ENCODE measurements around the gene MYO1A. TPM values are rescaled to one million over a fixed set of nuclear protein-coding genes. Genes with fewer than 3 reads are reported as not detected.

MYO1A gene
- total RNA-seq, 3 donors from 2014 or later (not counting 1 experiment from before 2014, with no cell fraction given), result 1.1 TPM; not detected in 2

DNA sequence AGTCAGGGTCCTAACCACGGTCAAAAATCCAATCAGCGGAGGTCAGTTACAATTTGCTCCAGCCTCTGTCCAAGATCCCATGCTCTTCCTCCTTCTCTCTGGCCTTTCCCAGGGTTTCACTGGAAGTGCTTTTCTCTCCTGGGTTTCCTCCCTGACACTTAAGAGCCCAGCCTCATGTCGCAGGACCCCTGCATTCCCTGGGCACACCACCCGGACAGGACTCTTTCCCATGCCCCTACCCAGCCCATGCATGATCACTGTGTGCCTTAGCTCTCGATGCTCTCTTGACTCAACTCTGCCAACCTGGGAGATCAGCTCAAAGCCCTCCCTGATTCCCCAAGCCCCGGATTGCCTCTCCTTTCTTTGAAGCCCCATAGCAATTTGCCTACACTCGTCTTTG, 18.1 kb downstream of the MYO1A start:
- Histone ChIP-seq H3K27ac (ENCODE audit: low read length) (no peak overlapping the region), H3K4me3 (ENCODE audit: low read length) (no peak overlapping the region), H3K36me3 (ENCODE audit: control insufficient read depth, insufficient read depth, low read length) (no peaks in the 10 kb centered on the region), H3K27me3 (ENCODE audit: control insufficient read depth, insufficient read depth, low read length) (no peaks in the 10 kb centered on the region), H3K9me3 (ENCODE audit: control insufficient read depth, insufficient read depth, low read length) (no peaks in the 10 kb centered on the region), H3K4me1 (ENCODE audit: control insufficient read depth, insufficient read depth, low read length) (peaks cover 8% of the 10 kb centered on the region)
- no peak for DNase-seq
- H3K9me3 Mint-ChIP-seq, result no peaks in the 10 kb centered on the region
- H3K27me3 Mint-ChIP-seq (ENCODE audit: low read depth in 2 of 2), result peaks cover 0 to 9% of the 10 kb centered on the region in 2 donors
- H3K27ac Mint-ChIP-seq, result no peak overlapping the region
- H3K4me1 Mint-ChIP-seq, result peaks cover 8 to 20% of the 10 kb centered on the region in 2 donors
- TF ChIP-seq, protein P1, sequence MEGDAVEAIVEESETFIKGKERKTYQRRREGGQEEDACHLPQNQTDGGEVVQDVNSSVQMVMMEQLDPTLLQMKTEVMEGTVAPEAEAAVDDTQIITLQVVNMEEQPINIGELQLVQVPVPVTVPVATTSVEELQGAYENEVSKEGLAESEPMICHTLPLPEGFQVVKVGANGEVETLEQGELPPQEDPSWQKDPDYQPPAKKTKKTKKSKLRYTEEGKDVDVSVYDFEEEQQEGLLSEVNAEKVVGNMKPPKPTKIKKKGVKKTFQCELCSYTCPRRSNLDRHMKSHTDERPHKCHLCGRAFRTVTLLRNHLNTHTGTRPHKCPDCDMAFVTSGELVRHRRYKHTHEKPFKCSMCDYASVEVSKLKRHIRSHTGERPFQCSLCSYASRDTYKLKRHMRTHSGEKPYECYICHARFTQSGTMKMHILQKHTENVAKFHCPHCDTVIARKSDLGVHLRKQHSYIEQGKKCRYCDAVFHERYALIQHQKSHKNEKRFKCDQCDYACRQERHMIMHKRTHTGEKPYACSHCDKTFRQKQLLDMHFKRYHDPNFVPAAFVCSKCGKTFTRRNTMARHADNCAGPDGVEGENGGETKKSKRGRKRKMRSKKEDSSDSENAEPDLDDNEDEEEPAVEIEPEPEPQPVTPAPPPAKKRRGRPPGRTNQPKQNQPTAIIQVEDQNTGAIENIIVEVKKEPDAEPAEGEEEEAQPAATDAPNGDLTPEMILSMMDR (IDR thresholded peaks at IDR 0.05), result no peak
- H3K4me3 Mint-ChIP-seq, result no peak overlapping the region
- ATAC-seq, result no peak
- H3K36me3 Mint-ChIP-seq, result no peaks in the 10 kb centered on the region
- WGBS (ENCODE audit: insufficient coverage), result 87% methylated on average over 7 of the region's 7 CpGs
- intact Hi-C loops (cut with micrococcal nuclease), result no loop called here

DNA sequence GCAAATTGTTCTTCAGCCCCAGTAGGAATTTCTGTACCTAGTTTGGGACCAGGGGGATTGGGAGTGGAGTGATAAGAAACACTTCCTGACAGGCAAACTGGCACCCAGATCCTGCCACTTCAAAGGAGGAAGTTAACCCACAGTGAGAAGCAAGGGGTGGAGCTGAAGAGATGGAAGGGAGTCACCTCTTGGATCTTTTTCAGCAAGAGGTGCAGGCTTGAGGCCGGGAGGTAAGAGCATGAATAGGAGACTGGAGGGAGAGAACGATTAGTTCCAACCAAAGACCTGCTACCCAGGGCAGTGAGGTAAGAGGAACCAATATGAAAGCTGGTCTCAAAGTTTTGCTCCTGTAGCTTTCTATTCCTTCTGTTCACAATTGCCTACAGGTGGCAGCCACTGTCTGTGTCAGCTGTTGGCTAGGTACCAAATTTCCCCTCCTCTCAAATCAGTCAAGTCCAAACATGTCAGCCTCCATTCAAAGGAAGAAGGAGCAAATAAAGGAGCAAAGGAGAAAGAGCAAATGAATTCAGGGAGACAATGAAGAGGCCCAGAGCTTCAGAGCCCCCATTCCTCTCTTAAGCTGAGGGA, 18.7 kb downstream of the MYO1A start:
- intact Hi-C loops (cut with micrococcal nuclease), result no loop called here
- H3K9me3 Mint-ChIP-seq, result no peaks in the 10 kb centered on the region
- H3K4me3 Mint-ChIP-seq, result no peak overlapping the region
- peaks cover 4 to 13% of the 10 kb centered on the region in 2 donors for H3K27me3 Mint-ChIP-seq (ENCODE audit: low read depth in 2 of 2)
- Histone ChIP-seq H3K27me3 (ENCODE audit: control insufficient read depth, insufficient read depth, low read length) (no peaks in the 10 kb centered on the region), H3K27ac (ENCODE audit: low read length) (no peak overlapping the region), H3K9me3 (ENCODE audit: control insufficient read depth, insufficient read depth, low read length) (no peaks in the 10 kb centered on the region), H3K4me1 (ENCODE audit: control insufficient read depth, insufficient read depth, low read length) (peaks cover 8% of the 10 kb centered on the region), H3K4me3 (ENCODE audit: low read length) (no peak overlapping the region), H3K36me3 (ENCODE audit: control insufficient read depth, insufficient read depth, low read length) (no peaks in the 10 kb centered on the region)
- peak in 1 of 2 donors; percentile 56 for DNase-seq
- H3K27ac Mint-ChIP-seq, result no peak overlapping the region
- H3K4me1 Mint-ChIP-seq, result peaks cover 8 to 20% of the 10 kb centered on the region in 2 donors
- TF ChIP-seq, protein P1 (IDR thresholded peaks at IDR 0.05), result no peak
- ATAC-seq, result peak in 1 of 3 donors; percentile 35
- 3% methylated on average over 2 of the region's 2 CpGs for WGBS (ENCODE audit: insufficient coverage)
- no peaks in the 10 kb centered on the region for H3K36me3 Mint-ChIP-seq

DNA sequence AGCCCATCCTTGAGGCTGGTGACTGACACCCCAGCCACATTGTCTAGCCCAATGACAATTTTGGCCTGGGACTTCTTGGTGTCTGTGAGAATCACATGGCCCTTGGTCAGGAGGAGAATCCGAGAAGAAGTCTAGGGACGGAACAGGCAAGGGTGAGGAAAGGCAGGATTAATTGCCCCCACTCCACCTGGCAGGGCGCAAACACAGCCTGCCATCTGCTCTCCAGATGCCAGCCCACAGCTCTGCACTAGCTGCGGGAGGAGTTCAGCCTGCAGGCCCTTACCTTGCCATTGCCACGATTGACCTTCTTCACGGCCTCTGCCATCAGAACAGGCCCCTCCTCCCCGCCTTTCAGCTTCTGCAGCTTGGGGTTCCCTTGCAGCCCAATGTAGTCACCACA, 20.5 kb downstream of the MYO1A start:
- H3K4me3 Mint-ChIP-seq, result no peak overlapping the region
- TF ChIP-seq, protein P1 (IDR thresholded peaks at IDR 0.05), result no peak
- no peak overlapping the region for H3K4me3 ChIP-seq (ENCODE audit: low read length)
- H3K36me3 ChIP-seq (ENCODE audit: control insufficient read depth, insufficient read depth, low read length), result no peaks in the 10 kb centered on the region
- peaks cover 8 to 20% of the 10 kb centered on the region in 2 donors for H3K4me1 Mint-ChIP-seq
- WGBS (ENCODE audit: insufficient coverage), result 89% methylated on average over 7 of the region's 7 CpGs
- H3K36me3 Mint-ChIP-seq, result no peaks in the 10 kb centered on the region
- H3K4me1 ChIP-seq (ENCODE audit: control insufficient read depth, insufficient read depth, low read length), result peaks cover 8% of the 10 kb centered on the region
- no peaks in the 10 kb centered on the region for H3K9me3 Mint-ChIP-seq
- H3K27ac Mint-ChIP-seq, result no peak overlapping the region
- intact Hi-C loops (cut with micrococcal nuclease), result no loop called here
- no peak for DNase-seq
- no peaks in the 10 kb centered on the region for H3K27me3 ChIP-seq (ENCODE audit: control insufficient read depth, insufficient read depth, low read length)
- peaks cover 9 to 16% of the 10 kb centered on the region in 2 donors for H3K27me3 Mint-ChIP-seq (ENCODE audit: low read depth in 2 of 2)
- H3K9me3 ChIP-seq (ENCODE audit: control insufficient read depth, insufficient read depth, low read length), result no peaks in the 10 kb centered on the region
- H3K27ac ChIP-seq (ENCODE audit: low read length), result no peak overlapping the region
- no peak for ATAC-seq

DNA sequence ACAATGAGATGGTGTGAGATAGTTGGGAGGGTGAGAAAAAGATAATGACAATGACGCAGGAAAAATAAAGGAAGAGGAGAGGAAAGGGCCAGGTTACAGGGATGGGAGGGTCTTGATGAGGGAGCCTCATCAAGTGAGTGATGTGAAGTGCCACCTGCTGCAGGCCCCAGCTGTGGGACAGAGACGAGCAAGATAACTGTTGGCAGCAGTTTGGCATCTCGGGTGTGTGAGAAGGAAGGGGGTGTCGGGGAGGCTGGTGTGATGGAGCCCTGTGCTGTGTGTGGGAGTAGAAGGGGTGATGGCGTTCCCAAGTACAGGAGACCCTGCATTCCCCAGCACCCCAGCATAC, 22.1 kb downstream of the MYO1A start:
- H3K27me3 Mint-ChIP-seq (ENCODE audit: low read depth in 2 of 2), result peaks cover 9 to 19% of the 10 kb centered on the region in 2 donors
- no peaks in the 10 kb centered on the region for H3K9me3 Mint-ChIP-seq
- no peak overlapping the region for H3K27ac Mint-ChIP-seq
- H3K36me3 Mint-ChIP-seq, result no peaks in the 10 kb centered on the region
- H3K27ac ChIP-seq (ENCODE audit: low read length), result no peak overlapping the region
- TF ChIP-seq, protein P1 (IDR thresholded peaks at IDR 0.05), result no peak
- 47% methylated on average over 4 of the region's 5 CpGs for WGBS (ENCODE audit: insufficient coverage)
- H3K4me1 Mint-ChIP-seq, result peaks cover 8 to 20% of the 10 kb centered on the region in 2 donors
- H3K36me3 ChIP-seq (ENCODE audit: control insufficient read depth, insufficient read depth, low read length), result no peaks in the 10 kb centered on the region
- ATAC-seq (no peak), DNase-seq (peak in 1 of 2 donors; percentile 17)
- peaks cover 8% of the 10 kb centered on the region for H3K4me1 ChIP-seq (ENCODE audit: control insufficient read depth, insufficient read depth, low read length)
- no peaks in the 10 kb centered on the region for H3K27me3 ChIP-seq (ENCODE audit: control insufficient read depth, insufficient read depth, low read length)
- no peaks in the 10 kb centered on the region for H3K9me3 ChIP-seq (ENCODE audit: control insufficient read depth, insufficient read depth, low read length)
- intact Hi-C loops (cut with micrococcal nuclease), result no loop called here
- H3K4me3 Mint-ChIP-seq, result no peak overlapping the region
- H3K4me3 ChIP-seq (ENCODE audit: low read length), result no peak overlapping the region

Measured in natural killer cell (primary cell).